GM12874 (cell line): ENCODE results near the gene PI4K2A.

Experiments
- CTCF ChIP-seq: IDR thresholded peaks from 2 replicates; pipeline ENCODE4 v1.5.1; 2011; ENCODE audit warnings: low read depth, mild to moderate bottlenecking, control low read depth, low read length, moderate library complexity; ENCODE audit not compliant: insufficient read depth

The PI4K2A gene

GRCh38 chr10:97648562-97649404 is 8.3 kb downstream of the PI4K2A start:
- TF ChIP-seq CTCF: no peak

GRCh38 chr10:97650726-97651125 is 10.3 kb downstream of the PI4K2A start:
- TF ChIP-seq CTCF: no peak

- no peak for TF ChIP-seq CTCF
Measured at GRCh38 chr10:97651773-97652172, 11.3 kb downstream of the PI4K2A start.

- no peak for TF ChIP-seq CTCF
Measured at GRCh38 chr10:97656777-97657176, 16.3 kb downstream of the PI4K2A start.

- TF ChIP-seq CTCF: no peak
Measured at GRCh38 chr10:97659589-97659988, 19.1 kb downstream of the PI4K2A start.

GRCh38 chr10:97664282-97664850 is 23.9 kb downstream of the PI4K2A start:
- TF ChIP-seq CTCF: no peak

- no peak for TF ChIP-seq CTCF
Measured at GRCh38 chr10:97666992-97667391, 26.5 kb downstream of the PI4K2A start.
